Measurements from ENCODE around the gene SLC10A4. TPM values are rescaled to one million over a fixed set of nuclear protein-coding genes. Genes with fewer than 3 reads are reported as not detected.
"Not testable (repeated sequence)": the region's sequence is repeated elsewhere in the genome, so short reads cannot be mapped to it uniquely, and the experiment has no call there.

SLC10A4 gene
- total RNA-seq, 1 donor = not detected

DNA sequence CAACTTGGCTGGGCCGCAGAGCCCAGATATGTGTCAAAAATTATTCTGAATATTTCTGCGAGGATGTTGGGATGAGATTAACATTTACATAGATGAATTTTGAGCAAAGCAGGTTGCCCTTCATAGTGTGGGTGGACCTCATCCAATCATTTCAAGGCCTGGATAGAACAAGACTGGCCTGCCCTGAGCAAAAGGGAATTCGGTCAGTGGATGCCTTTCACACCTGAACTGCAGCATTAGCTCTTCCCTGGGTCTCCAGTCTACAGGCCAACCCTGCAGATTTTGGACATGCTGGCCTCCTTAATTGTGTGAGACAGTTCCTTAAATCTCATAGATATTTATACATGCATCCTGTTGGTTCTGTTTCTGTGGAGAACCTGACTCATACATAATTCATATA lies 32.4 kb upstream of the SLC10A4 start:
- H3K4me3 ChIP-seq (ENCODE audit: low read depth, low read length) = no peak overlapping the region
- TF ChIP-seq, protein P1, sequence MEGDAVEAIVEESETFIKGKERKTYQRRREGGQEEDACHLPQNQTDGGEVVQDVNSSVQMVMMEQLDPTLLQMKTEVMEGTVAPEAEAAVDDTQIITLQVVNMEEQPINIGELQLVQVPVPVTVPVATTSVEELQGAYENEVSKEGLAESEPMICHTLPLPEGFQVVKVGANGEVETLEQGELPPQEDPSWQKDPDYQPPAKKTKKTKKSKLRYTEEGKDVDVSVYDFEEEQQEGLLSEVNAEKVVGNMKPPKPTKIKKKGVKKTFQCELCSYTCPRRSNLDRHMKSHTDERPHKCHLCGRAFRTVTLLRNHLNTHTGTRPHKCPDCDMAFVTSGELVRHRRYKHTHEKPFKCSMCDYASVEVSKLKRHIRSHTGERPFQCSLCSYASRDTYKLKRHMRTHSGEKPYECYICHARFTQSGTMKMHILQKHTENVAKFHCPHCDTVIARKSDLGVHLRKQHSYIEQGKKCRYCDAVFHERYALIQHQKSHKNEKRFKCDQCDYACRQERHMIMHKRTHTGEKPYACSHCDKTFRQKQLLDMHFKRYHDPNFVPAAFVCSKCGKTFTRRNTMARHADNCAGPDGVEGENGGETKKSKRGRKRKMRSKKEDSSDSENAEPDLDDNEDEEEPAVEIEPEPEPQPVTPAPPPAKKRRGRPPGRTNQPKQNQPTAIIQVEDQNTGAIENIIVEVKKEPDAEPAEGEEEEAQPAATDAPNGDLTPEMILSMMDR (IDR thresholded peaks at IDR 0.05; ENCODE audit: insufficient read depth, low read length) = no peak
- DNase-seq (ENCODE audit: low read depth) = no peak

DNA sequence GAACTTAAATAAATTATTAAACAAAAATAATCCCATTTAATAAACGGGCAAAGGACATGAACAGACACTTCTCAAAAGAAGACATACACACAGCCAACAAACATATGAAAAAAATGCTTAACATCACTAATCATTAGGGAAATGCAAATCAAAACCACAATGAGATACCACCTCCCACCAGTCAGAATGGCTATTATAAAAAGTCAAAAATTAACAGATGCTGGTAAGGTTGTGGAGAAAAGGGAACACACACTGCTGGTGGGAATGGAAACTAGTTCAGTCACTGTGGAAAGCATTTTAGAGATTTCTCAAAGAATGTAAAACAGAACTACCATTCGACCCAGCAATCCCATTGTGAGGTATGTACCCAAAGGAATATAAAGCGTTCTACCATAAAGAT lies 31.5 kb upstream of the SLC10A4 start:
- DNase-seq (ENCODE audit: low read depth); H3K4me3 ChIP-seq (ENCODE audit: low read depth, low read length): not testable (repeated sequence)

DNA sequence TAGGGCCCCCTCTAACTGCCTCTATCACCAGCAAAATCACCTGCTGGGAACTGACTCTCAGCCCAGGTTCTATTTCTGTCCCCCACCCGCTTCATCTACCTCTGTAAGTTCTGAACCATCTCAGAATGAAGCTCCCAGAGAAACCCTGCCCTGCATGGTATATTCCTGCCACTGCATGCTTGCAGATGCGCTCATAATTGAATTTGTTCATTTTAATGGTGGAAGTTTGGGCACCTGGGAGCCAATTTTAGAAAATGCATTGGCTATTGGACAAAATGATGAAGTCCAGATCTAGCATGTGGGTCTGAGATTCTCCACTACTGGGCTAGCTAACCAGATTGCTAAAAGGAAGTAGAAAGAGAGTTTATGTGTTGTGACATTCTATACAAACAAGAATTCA lies 28.6 kb upstream of the SLC10A4 start:
- TF ChIP-seq, protein P1 (IDR thresholded peaks at IDR 0.05; ENCODE audit: insufficient read depth, low read length) = no peak

DNA sequence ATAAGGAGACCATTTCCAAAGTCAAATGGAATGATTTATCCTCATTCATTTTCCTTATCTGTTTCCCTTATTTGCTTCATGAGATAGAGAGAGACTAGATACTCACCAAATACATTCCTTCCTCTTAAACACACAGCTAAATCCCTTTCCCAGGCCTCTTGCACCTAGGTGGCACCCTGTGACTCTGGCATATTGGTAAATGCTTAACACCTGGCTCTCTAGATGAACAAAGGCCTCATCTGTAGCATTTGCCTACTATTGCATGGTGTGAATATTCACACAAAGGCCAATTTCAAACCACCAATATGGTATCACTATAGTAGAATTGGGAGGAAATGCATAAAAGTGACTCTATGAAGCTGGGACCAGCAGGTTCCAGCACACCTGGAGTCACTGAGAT lies 22.1 kb upstream of the SLC10A4 start:
- DNase-seq (ENCODE audit: low read depth) = no peak
- no peak overlapping the region for H3K4me3 ChIP-seq (ENCODE audit: low read depth, low read length)
- TF ChIP-seq, protein P1 (IDR thresholded peaks at IDR 0.05; ENCODE audit: insufficient read depth, low read length) = no peak

More for the DNA sequence above, 28.6 kb upstream of the SLC10A4 start:
- no peak overlapping the region for H3K4me3 ChIP-seq (ENCODE audit: low read depth, low read length)
- DNase-seq (ENCODE audit: low read depth) = no peak

DNA sequence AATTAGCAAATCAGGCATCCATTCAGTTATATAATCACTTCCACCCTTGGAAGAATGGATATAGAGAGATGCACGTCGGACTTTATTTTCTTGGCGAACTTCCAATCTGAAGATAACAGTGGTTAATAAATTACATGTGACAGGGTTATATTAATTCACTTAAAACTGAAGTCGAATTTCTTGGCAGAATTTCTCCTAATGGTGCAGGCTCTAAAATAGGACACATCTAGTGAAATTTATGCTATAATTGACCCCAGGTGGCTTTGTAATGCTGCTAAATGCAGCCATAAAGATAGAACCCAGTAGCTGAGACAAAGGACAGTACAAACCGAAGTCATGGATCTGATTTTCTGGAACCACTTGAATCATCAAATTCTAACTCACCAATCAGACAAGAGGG lies 20.8 kb upstream of the SLC10A4 start:
- TF ChIP-seq, protein P1 (IDR thresholded peaks at IDR 0.05; ENCODE audit: insufficient read depth, low read length) = no peak
- H3K4me3 ChIP-seq (ENCODE audit: low read depth, low read length) = no peak overlapping the region
- no peak for DNase-seq (ENCODE audit: low read depth)

DNA sequence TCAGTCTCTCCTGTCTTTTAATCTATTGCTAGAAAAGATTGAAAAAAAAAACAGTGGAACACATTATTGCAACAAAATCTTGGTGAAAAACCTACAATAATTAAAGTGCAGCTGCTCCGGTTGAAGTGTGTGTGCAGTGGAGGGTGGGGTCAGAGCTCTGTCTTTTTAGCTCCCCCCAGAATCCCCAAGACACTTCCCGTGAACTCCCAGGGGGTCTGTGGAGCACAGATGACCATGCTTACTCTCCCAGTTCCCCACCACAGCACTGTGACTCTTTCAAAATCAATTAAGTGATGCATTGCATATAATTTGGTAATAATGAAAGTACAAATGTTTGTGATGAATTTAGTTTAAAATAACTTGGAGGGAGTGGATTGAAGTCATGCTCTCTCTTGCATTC lies 15.7 kb upstream of the SLC10A4 start:
- DNase-seq (ENCODE audit: low read depth) = no peak
- H3K4me3 ChIP-seq (ENCODE audit: low read depth, low read length) = no peak overlapping the region
- TF ChIP-seq, protein P1 (IDR thresholded peaks at IDR 0.05; ENCODE audit: insufficient read depth, low read length) = no peak

DNA sequence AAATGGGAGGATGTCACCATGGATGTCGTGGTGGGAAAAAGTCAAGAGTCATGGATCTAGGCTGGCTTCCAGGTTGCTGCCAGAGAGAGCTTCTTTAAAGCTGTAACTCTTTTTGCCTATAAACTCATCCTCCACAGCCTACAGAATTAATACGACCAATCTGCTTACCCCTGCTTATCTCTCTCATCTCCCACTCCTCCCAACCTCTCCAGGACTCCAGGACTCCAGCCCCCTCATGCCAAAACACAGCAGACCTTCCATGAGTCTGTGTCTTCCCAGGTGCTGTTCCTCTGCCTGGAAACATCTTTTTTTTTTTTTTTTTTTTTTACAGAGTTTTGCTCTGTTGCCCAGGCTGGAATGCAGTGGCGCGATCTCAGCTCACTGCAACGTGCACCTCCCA lies 15.3 kb upstream of the SLC10A4 start:
- no peak for DNase-seq (ENCODE audit: low read depth)
- TF ChIP-seq, protein P1 (IDR thresholded peaks at IDR 0.05; ENCODE audit: insufficient read depth, low read length) = no peak
- H3K4me3 ChIP-seq (ENCODE audit: low read depth, low read length) = no peak overlapping the region

All from fibroblast of the aortic adventitia (primary cell).